Measurements from ENCODE around the gene P2RX1.

DNA sequence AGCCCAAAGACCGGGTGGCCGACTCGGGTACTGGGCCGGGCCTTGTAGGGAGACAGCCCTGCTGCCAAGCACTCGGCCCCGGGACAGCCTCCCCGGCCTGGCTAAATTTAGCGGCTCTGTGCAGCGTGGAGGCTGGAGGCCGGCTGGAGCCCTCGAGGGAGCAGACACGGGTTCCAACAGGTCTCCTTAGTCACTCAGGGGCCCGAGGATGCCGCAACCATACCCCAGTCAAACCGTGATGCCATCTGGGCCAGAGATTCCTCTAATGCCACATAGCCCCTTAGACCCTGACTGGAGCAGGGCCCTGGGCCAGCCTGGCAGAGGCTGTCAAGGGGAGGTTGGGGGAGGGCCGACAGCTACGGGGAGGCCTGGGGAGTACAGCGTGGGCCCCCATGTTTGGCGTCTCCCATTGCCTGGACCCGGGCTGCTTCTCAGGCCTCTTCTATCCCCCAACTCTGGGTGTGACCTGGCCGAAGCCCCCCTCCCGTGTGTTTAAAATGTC is 2.9 kb upstream of the P2RX1 start:
- TF ChIP-seq, protein P1, sequence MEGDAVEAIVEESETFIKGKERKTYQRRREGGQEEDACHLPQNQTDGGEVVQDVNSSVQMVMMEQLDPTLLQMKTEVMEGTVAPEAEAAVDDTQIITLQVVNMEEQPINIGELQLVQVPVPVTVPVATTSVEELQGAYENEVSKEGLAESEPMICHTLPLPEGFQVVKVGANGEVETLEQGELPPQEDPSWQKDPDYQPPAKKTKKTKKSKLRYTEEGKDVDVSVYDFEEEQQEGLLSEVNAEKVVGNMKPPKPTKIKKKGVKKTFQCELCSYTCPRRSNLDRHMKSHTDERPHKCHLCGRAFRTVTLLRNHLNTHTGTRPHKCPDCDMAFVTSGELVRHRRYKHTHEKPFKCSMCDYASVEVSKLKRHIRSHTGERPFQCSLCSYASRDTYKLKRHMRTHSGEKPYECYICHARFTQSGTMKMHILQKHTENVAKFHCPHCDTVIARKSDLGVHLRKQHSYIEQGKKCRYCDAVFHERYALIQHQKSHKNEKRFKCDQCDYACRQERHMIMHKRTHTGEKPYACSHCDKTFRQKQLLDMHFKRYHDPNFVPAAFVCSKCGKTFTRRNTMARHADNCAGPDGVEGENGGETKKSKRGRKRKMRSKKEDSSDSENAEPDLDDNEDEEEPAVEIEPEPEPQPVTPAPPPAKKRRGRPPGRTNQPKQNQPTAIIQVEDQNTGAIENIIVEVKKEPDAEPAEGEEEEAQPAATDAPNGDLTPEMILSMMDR (IDR thresholded peaks at IDR 0.05; ENCODE audit: low read length), result no peak
- no peak for TF ChIP-seq EZH2 (IDR thresholded peaks at IDR 0.05; ENCODE audit: borderline replicate concordance, low read length)
